VCaP (cell line): ENCODE results near the gene CENPE.

Experiments
- H3K27ac ChIP-seq: fragments of 450-650 bp; 2 replicates; pipeline ENCODE4 v1.5.1; 2017
- TF ChIP-seq, protein P1 (sequence below): fragments of 450-650 bp; conservative IDR thresholded peaks from 2 replicates; pipeline ENCODE4 v1.5.1; 2017; ENCODE audit warnings: mild to moderate bottlenecking, moderate library complexity

Gene CENPE

DNA sequence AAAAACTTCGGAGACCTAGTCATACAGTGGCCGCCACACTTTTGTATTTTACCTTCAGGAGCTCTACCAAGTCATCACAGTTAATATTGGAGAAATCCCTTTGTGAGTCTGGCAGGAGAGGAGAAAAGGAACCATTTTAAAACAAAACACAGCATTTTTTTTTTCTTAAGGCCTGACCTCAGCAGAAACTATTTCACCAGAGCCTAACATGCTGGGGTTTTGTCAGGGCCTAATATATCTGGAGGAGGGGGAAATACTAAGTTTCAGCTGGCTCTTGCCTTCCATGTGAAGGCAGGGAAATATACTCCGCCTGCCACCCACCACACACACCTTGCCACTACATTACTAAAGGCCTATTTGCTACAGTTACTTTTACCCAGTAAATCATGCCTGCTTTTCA is 72.0 kb downstream of the CENPE start:
- TF ChIP-seq, protein P1, sequence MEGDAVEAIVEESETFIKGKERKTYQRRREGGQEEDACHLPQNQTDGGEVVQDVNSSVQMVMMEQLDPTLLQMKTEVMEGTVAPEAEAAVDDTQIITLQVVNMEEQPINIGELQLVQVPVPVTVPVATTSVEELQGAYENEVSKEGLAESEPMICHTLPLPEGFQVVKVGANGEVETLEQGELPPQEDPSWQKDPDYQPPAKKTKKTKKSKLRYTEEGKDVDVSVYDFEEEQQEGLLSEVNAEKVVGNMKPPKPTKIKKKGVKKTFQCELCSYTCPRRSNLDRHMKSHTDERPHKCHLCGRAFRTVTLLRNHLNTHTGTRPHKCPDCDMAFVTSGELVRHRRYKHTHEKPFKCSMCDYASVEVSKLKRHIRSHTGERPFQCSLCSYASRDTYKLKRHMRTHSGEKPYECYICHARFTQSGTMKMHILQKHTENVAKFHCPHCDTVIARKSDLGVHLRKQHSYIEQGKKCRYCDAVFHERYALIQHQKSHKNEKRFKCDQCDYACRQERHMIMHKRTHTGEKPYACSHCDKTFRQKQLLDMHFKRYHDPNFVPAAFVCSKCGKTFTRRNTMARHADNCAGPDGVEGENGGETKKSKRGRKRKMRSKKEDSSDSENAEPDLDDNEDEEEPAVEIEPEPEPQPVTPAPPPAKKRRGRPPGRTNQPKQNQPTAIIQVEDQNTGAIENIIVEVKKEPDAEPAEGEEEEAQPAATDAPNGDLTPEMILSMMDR: no peak
- no peak overlapping the region for H3K27ac ChIP-seq

DNA sequence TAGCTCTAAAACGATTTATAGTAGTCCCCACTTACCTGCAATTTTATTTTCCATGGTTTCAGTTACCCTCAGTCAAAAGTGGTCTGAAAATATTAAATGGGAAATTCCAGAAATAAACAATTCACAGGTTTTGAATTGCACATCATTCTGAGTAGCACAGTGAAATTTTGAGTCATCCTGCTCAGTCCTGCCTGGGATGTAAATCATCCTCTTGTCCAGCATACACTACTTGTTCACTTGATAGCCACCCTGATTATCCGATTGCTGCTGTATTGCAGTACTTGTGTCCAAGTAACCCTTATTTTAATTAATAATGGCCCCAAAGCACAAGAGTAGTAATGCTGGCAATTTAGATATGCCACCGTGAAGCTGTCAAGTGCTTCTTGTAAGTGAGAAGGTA is 75.0 kb downstream of the CENPE start:
- TF ChIP-seq, protein P1: no peak
- H3K27ac ChIP-seq: no peak overlapping the region

DNA sequence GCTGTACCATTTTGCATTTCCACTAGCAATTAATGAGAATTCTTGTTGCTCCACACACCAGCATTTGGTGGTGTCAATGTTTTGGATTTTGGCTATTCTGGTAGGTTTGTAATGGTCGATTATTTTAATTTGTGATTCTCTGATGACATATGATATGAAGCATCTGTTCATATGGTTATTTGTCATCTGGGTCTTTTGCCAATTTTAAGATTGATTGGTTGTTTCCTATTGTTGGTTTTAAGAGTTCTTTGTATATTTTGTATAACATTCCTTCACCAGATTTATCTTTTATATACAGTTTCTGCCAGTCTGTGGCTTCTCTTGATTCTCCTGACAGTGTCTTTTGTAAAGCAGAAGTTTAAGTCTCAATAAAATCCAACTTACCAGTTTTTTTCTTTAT is 80.0 kb downstream of the CENPE start:
- H3K27ac ChIP-seq: no peak overlapping the region
- TF ChIP-seq, protein P1: no peak

DNA sequence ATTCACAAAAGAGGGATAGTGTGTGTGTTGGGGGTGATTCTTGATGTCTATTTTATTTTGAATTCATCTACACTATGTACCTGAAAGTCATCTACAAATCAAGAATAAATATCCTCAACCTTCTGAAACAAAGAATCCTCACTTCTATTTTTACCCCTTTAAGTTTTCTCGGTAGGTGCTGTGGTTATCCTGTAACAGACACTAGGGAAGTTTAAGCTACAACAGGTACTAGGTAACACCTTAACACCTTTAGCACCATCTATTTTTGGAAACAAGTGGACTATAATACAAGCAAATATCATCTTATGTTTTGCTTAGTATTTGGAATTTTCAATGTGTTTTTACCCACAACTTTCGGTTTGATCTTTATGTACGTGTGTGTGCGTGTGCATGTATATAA is 86.5 kb downstream of the CENPE start:
- TF ChIP-seq, protein P1: no peak
- no peak overlapping the region for H3K27ac ChIP-seq

DNA sequence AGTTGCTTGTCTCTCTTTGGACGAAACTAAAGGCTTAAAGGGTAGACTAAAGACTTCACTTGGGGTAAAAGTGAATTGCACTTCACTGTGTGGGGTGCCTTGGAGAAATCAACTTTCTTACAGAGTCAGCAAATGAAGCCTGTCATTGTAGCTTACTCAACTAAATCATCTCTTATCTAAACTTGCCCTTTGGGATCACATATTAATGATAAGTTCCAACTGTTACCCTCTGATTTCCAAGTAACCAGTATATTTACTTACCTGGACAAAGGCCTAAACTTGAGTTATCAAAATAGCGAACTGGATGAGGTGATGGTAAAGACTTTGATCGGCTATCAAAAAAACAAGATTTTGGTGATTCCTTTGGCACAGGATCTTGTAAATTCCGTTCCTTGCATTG is 89.6 kb downstream of the CENPE start:
- H3K27ac ChIP-seq: no peak overlapping the region
- TF ChIP-seq, protein P1: no peak

DNA sequence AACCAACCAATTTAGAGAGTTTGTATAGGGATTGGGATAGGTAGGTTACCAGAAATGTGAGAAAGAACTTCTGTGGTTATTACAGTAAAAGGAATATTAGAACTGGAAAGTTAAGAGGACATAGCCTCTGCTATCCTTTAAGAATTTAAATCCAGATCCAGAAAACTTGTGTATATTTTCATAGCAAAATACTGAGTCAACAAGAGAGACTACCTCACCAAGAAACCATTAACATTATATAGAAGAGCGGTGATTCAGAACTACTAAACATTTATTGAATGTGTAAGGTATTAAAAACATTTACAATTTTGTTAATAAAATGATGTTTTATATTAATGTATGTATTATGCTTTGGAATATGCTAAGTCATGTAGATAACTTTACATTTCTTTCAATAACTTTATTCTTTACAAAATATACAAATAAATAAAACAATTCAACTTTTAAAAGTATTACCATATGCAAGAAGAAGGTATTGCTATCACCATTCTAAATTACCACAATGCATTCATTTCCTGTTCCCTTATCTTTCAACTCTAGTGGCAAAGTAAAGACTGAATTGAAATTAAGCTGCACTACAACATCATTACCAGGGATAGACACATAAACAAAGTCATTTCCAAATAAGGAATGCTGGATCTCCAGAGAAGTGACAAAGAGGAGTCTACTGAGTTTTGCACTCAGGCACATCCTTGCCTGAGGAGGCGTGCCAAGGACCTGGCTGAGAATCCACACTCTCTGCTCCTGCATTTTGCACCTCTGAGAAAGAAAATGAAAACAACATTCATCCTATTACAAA is 92.4 kb downstream of the CENPE start:
- TF ChIP-seq, protein P1: no peak

DNA sequence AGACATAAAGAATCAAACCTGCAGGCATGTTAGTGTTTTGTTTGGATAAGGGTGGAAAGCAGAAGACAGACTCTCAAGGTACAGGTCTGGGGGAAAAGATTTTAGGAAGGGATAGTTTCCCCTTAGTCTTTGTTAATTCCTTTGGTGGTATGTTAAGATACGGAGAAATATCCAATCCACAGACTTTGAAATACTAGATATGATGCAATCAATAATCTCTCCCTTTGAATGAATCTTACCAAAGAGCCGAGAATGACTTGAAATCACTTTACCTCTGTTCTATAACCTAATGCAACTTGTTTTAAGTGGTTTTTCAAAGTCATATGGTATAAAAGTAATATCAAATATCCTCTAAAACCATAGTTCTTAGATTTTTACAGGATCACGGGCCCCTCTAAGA is 93.3 kb downstream of the CENPE start:
- H3K27ac ChIP-seq: no peak overlapping the region
- TF ChIP-seq, protein P1: no peak

More for the DNA sequence above, 92.4 kb downstream of the CENPE start:
- no peak overlapping the region for H3K27ac ChIP-seq
